GM12865 (cell line): Measurements from ENCODE around the gene THSD7B.

Experiments used
- DNase-seq: peaks from one replicate; pipeline ENCODE4 v3.0.0; 2010; ENCODE audit warnings: low read depth
- H3K4me3 ChIP-seq: 2 replicates; pipeline ENCODE4 v1.5.1; 2011; ENCODE audit warnings: mild to moderate bottlenecking, low read depth, low read length, control low read depth
- TF ChIP-seq, protein P1 (sequence below): IDR thresholded peaks from 2 replicates; pipeline ENCODE4 v1.5.1; 2011; ENCODE audit warnings: low read length, control low read depth, low read depth, inconsistent platforms; ENCODE audit not compliant: insufficient read depth; ENCODE audit errors: missing control alignments

THSD7B gene

DNA sequence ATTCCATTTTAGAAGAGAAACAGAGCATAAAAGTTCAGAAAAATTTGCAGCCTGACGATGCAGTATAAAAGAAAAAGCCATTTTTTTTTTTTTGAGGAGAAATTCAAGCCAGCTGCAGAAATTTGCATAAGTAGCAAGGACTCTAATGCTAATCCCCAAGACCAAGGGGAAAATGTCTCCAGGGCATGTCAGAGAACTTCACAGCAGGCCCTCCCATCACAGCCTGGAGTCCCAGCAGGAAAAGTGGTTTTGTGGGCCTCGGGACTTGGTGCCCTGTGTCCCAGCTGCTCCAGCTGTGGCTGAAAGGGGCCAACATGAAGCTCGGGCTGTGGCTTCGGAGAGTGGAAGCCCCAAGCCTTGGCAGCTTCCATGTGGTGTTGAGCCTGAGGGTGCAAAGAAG is 873.6 kb downstream of the THSD7B start:
- no peak overlapping the region for H3K4me3 ChIP-seq
- no peak for DNase-seq
- TF ChIP-seq, protein P1, sequence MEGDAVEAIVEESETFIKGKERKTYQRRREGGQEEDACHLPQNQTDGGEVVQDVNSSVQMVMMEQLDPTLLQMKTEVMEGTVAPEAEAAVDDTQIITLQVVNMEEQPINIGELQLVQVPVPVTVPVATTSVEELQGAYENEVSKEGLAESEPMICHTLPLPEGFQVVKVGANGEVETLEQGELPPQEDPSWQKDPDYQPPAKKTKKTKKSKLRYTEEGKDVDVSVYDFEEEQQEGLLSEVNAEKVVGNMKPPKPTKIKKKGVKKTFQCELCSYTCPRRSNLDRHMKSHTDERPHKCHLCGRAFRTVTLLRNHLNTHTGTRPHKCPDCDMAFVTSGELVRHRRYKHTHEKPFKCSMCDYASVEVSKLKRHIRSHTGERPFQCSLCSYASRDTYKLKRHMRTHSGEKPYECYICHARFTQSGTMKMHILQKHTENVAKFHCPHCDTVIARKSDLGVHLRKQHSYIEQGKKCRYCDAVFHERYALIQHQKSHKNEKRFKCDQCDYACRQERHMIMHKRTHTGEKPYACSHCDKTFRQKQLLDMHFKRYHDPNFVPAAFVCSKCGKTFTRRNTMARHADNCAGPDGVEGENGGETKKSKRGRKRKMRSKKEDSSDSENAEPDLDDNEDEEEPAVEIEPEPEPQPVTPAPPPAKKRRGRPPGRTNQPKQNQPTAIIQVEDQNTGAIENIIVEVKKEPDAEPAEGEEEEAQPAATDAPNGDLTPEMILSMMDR: no peak

DNA sequence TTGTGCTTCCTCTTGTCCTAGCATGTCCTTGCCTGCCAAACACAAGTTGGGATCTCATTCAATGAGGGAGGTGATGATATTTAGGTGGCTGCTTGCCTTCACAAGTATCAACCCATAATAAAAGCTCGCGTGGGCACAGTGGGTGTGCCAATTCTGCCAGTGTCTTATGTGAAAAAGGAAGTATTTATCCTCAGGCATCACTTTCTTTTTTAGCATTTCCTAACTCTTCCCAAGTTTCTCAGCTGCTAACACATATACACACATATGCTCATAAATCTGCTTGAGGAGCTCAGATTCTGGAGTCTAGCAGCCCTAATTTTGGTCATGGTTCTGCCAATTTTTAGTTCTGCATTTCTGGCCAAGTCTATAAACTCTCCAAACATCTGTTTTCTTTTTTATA is 879.4 kb downstream of the THSD7B start:
- TF ChIP-seq, protein P1: no peak
- no peak overlapping the region for H3K4me3 ChIP-seq
- DNase-seq: no peak

DNA sequence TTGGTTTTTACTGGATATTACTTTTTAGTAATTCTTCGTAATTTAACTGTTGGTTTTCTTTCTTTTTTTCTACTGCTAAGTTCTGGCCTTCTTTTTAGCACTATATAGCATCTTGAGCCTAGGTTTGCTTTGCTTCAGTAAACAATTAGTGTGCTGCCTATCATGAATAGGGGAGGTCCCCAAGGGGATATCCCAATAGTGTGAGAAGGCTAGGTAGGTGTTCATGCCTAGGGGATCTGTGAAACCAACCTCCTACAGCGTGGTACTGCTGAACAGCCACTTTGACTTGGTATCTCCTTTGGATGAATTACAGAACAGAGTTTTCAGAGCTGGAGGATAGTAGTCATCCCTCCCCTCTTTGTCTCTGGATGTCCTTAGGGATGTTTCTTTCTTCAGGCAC is 888.7 kb downstream of the THSD7B start:
- TF ChIP-seq, protein P1: no peak
- DNase-seq: no peak

DNA sequence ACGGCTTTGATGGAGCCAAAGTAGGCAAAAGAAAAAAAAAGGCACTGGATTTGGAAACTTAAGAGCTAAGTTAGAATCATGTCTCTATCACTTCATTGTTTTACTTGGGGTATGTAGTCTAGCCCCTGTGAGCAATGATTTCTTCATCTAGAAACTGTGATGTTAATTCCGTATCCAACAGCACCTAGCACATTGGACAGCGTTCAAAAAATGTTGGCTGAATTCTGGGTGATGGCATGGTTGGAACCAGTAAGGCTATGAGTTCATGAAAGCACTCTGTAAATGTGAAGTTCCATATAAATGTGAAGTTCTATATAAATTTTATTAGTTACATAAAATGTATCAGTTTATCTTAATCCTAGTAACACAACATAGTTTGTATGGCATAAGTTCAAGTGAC is 890.5 kb downstream of the THSD7B start:
- TF ChIP-seq, protein P1: no peak
- DNase-seq: no peak

More for the DNA sequence above, 888.7 kb downstream of the THSD7B start:
- no peak overlapping the region for H3K4me3 ChIP-seq

DNA sequence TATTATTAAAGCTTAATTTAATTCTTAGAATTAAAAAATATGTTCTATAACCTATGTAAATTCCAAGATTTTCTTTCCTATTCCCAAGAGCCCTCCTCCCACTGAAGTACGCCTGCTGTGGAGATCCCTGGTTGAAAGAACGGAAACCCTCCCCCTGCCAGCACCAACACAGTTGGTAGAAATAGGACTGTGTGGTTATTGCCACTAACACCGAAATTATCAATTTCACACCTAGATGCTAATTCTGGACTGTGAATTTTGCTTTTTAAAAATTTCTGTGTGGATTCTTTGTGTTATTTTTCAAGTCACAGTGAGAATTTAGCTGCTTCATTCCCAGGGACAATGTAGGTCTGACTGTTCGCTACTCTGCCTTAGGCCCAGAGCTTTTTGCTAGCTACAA is 893.1 kb downstream of the THSD7B start:
- DNase-seq: no peak
- H3K4me3 ChIP-seq: no peak overlapping the region
- TF ChIP-seq, protein P1: no peak

More for the DNA sequence above, 890.5 kb downstream of the THSD7B start:
- no peak overlapping the region for H3K4me3 ChIP-seq

DNA sequence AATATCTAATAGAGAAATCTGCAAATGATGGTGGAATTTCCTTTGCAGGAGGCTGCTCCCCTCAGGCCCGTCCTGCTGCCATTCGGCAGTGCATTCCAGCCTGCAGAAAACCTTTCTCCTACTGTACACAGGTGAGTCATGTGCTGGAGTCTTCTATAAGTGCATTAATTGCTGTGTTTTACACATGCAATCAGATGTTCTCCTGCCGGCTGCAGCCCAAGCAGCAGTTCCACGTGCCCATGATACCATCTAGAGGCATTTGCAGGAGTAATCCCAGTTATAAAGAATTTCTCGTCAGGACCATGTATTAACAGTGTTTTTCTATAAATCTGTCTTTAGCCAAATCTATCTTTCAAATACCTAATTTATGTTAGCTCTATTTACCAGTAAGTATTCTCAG is 894.3 kb downstream of the THSD7B start:
- TF ChIP-seq, protein P1: no peak
- DNase-seq: no peak
- H3K4me3 ChIP-seq: no peak overlapping the region

DNA sequence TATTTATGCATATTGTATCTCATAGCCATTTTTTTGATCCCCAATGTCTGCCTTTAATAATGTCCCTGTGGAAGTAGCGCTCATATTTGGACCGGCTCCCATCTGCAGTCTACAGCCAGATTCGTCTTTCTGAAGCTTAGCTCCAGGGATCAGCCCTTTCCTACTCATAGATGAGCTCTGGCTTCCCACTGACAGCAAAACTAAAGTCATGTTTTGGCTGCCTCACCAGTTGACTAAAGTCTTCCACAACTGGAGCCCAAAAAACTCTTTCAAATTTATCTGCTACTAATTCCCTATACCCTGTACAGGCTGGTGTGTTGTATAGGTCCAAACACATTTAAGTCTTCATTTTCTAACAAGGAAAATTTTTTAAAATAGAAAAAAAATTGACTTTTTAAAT is 904.8 kb downstream of the THSD7B start:
- H3K4me3 ChIP-seq: no peak overlapping the region
- DNase-seq: no peak
- TF ChIP-seq, protein P1: no peak
